HG02642 (cell line): ENCODE data around the gene FRMD4A.
"Not testable (repeated sequence)": the region's sequence is repeated elsewhere in the genome, so short reads cannot be mapped to it uniquely, and the experiment has no call there.

Experiments
- ATAC-seq: cut with Tn5 transposase; IDR thresholded peaks from one replicate; pipeline ENCODE4 v1.9.1; 2021; ENCODE audit warnings: mild to moderate bottlenecking; ENCODE audit not compliant: unreplicated experiment, poor library complexity

Gene FRMD4A

GRCh38 chr10:14162061-14162460, 168.7 kb downstream of the FRMD4A start:
- no peak for ATAC-seq

GRCh38 chr10:14160299-14160698, 170.4 kb downstream of the FRMD4A start:
- no peak for ATAC-seq

- ATAC-seq, result no peak
These were observed 172.1 kb downstream of the FRMD4A start for GRCh38 chr10:14158575-14158974.

GRCh38 chr10:14156104-14156503, 174.6 kb downstream of the FRMD4A start:
- no peak for ATAC-seq

GRCh38 chr10:14153570-14154055, 177.1 kb downstream of the FRMD4A start:
- no peak for ATAC-seq

- ATAC-seq, result no peak
These were observed 179.2 kb downstream of the FRMD4A start for GRCh38 chr10:14151571-14151970.

GRCh38 chr10:14150526-14150925, 180.2 kb downstream of the FRMD4A start:
- no peak for ATAC-seq

- ATAC-seq, result no peak
These were observed 184.2 kb downstream of the FRMD4A start for GRCh38 chr10:14146501-14146900.

- ATAC-seq, result no peak
These were observed 184.7 kb downstream of the FRMD4A start for GRCh38 chr10:14146025-14146424.

GRCh38 chr10:14144451-14144850, 186.3 kb downstream of the FRMD4A start:
- no peak for ATAC-seq

- no peak for ATAC-seq
These were observed 188.0 kb downstream of the FRMD4A start for GRCh38 chr10:14142606-14143250.

GRCh38 chr10:14141283-14141682, 189.4 kb downstream of the FRMD4A start:
- no peak for ATAC-seq

GRCh38 chr10:14137391-14137790, 193.3 kb downstream of the FRMD4A start:
- ATAC-seq, result no peak

- ATAC-seq, result not testable (repeated sequence)
These were observed 195.5 kb downstream of the FRMD4A start for GRCh38 chr10:14135196-14135595.

GRCh38 chr10:14134275-14134674, 196.4 kb downstream of the FRMD4A start:
- no peak for ATAC-seq

- no peak for ATAC-seq
These were observed 199.3 kb downstream of the FRMD4A start for GRCh38 chr10:14131261-14131960.

GRCh38 chr10:14129770-14130169, 201.0 kb downstream of the FRMD4A start:
- ATAC-seq, result no peak

- ATAC-seq, result no peak
These were observed 202.2 kb downstream of the FRMD4A start for GRCh38 chr10:14128519-14128918.

GRCh38 chr10:14126697-14127440, 203.9 kb downstream of the FRMD4A start:
- no peak for ATAC-seq

GRCh38 chr10:14125564-14125963, 205.2 kb downstream of the FRMD4A start:
- ATAC-seq, result no peak

- ATAC-seq, result no peak
These were observed 205.8 kb downstream of the FRMD4A start for GRCh38 chr10:14124941-14125340.
